ENCODE results near the gene ZMYND10. TPM values are rescaled to one million over a fixed set of nuclear protein-coding genes. Genes with fewer than 3 reads are reported as not detected.
A peak's percentile ranks its signal among the peaks of the same experiment; 100 is the strongest.

Gene ZMYND10
- total and polyA plus RNA-seq, 9 of the 15 experiments (the other 6 are each of a cell fraction or from before 2014, with no cell fraction given): 0.20 to 2.8 (median 0.70) TPM

- TF ChIP-seq SP1 (CRISPR knock-in tag; IDR thresholded peaks at IDR 0.05) (0 out of 2 replicates have a peak, but pooled peaks have one; percentile 37), SLC30A9 (CRISPR knock-in tag; IDR thresholded peaks at IDR 0.05) (no peak), ZNF212 (CRISPR knock-in tag; IDR thresholded peaks at IDR 0.05) (no peak), CBFA2T3 (IDR thresholded peaks at IDR 0.05) (peak; percentile 9; the same call in 1 of the 2 replicates), CSDE1 (IDR thresholded peaks at IDR 0.05) (no peak), TAF1 (IDR thresholded peaks at IDR 0.05; ENCODE audit: control insufficient read depth, extremely low read depth, insufficient read depth, low read length, severe bottlenecking) (no peak), FOSL1 (tag; conservative IDR thresholded peaks at IDR 0.05) (peak; percentile 79), ATF7 (IDR thresholded peaks at IDR 0.05) (0 out of 2 replicates have a peak, but pooled peaks have one; percentile 15), JUND (IDR thresholded peaks at IDR 0.05; ENCODE audit: borderline replicate concordance, low read depth, low read length) (peak; percentile 95), JUND (tag; IDR thresholded peaks at IDR 0.05; ENCODE audit: borderline replicate concordance, low read depth, low read length) (peak; percentile 92; the same call in 2 of the 3 replicates), HCFC1 (IDR thresholded peaks at IDR 0.05; ENCODE audit: low read depth, low read length) (no peak), ZFP91 (CRISPR knock-in tag; IDR thresholded peaks at IDR 0.05) (0 out of 2 replicates have a peak, but pooled peaks have one; percentile 27), ARID1B (IDR thresholded peaks at IDR 0.05) (peak; percentile 44), FOS (IDR thresholded peaks at IDR 0.05; ENCODE audit: extremely low read depth, insufficient read length) (peak; percentile 23), CEBPG (CRISPR knock-in tag; IDR thresholded peaks at IDR 0.05) (0 out of 2 replicates have a peak, but pooled peaks have one; percentile 8), CEBPG (tag; conservative IDR thresholded peaks at IDR 0.05 in 1 of 2, IDR thresholded peaks at IDR 0.05 in 1 of 2) (no peak), CREB1 (IDR thresholded peaks at IDR 0.05) (no peak), CREB1 (CRISPR knock-in tag; IDR thresholded peaks at IDR 0.05) (0 out of 2 replicates have a peak, but pooled peaks have one; percentile 27), AFF1 (IDR thresholded peaks at IDR 0.05; ENCODE audit: low read depth in 1 of 2, partially characterized antibody in 2 of 2) (no peak), HDGF (IDR thresholded peaks at IDR 0.05) (peak; percentile 43; the same call in 1 of the 2 replicates), CREM (IDR thresholded peaks at IDR 0.05; ENCODE audit: low read depth) (peak; percentile 44; the same call in 1 of the 2 replicates), POLR2G (IDR thresholded peaks at IDR 0.05; ENCODE audit: low read depth, low read length) (0 out of 2 replicates have a peak, but pooled peaks have one; percentile 31)
- TF ChIP-seq, protein P1, sequence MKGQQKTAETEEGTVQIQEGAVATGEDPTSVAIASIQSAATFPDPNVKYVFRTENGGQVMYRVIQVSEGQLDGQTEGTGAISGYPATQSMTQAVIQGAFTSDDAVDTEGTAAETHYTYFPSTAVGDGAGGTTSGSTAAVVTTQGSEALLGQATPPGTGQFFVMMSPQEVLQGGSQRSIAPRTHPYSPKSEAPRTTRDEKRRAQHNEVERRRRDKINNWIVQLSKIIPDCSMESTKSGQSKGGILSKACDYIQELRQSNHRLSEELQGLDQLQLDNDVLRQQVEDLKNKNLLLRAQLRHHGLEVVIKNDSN (CRISPR knock-in tag; IDR thresholded peaks at IDR 0.05): peak; percentile 17; the same call in 1 of the 2 replicates
These were observed 28.8 kb downstream of the ZMYND10 start (continued) for GRCh38 chr3:50316657-50317242.

Measured in K562 (cell line).